Measurements from ENCODE around the gene FBXW8.

Gene FBXW8

GRCh38 chr12:117020536-117021220 lies 109.9 kb downstream of the FBXW8 start:
- DNase-seq (ENCODE audit: low spot score): no peak

DNA sequence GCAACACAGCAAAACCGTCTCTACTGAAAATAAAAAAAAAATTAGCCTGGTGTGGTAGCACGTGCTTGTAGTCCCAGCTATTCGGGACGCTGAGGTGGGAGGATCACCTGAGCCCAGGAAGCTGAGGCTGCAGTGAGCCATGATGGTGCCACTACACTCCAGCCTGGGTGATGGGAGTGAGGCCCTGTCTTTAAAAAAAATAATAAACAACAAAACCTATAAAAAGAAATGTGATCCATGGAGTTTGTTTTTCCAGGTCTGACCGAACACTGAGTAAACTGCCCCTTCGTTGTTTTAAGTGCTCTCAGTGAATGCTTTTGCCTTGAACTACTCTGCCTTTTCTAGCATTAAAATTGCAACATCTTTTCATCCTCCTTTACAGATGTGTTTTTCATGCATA lies 111.7 kb downstream of the FBXW8 start:
- no peak for DNase-seq (ENCODE audit: low spot score)

GRCh38 chr12:117023998-117024960 lies 113.5 kb downstream of the FBXW8 start:
- no peak for DNase-seq (ENCODE audit: low spot score)

DNA sequence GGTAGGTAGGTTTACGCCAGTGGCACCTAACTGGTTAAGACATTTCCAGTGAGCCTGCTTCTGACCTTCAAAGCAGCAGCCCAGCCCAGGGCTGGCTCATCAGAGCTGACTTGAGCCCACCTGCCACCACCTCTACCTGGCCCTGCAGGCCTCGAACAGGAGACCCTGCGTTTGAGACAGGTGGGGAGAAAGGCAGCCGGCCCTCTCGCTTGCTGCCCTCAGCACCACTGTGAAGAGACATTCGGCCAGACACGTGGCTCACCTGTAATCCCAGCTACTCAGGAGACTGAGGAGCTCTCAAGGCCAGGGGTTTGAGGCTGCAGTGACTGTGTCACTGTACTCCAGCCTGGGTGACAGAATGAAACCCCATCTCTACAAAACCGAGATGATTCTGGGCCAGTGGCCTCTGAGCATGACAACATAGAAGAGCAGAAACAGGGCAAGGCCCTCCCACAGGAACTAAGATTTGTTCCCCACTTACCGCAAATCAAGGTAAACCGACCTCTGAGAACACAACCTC lies 114.3 kb downstream of the FBXW8 start:
- DNase-seq (ENCODE audit: low spot score): no peak

DNA sequence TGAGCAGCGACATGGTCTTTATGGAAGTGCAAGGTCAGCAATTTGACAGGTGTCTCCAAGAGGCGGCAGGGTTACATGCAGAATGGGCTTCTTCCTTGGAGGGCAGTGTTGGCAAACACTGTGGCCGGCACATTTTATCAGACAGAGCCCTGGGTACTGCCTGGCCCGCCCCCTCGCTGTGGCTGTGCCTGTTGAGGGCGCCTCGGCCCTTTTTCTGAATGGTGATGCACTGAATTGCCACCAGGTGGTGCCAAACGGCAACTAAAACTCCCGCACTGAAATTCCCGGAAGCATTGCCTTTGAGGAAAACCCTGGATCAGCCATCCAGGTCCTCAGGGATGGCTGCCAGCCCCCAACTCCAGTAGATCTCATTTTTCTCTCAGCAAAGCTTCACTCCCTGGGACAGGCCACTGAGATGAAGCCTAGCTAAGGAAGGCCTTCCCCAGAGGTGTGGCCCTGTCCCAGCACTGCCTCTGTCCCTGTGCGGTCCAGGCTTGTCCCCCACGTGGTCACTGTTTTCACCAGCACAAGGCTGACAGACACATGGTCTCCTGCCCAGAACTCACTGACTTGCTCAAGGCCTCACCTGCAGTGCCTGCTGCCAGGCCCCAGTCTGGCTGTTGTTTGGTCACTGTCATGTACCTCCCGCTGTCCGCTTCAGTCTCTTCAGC lies 114.9 kb downstream of the FBXW8 start:
- peak; percentile 69 for DNase-seq (ENCODE audit: low spot score)

DNA sequence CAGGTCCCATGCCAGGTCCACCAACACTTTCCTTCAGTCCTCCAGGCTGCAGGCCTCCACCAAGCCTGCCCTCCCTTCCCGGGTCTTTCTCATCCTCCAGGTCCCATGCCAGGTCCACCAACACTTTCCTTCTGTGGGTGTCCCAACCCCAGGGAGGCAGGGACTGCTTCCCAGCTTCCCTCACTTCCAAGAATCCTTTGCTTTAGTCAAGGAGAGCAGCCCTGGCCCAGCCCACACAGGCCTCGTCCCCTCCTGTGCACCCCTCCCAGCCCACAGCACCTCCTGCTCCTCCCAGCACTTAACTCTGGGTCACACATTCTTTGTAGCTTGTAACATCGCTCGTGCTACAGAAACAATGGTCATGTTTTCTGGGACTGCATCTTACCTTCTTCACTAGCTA lies 115.6 kb downstream of the FBXW8 start:
- no peak for DNase-seq (ENCODE audit: low spot score)

- no peak for DNase-seq (ENCODE audit: low spot score)
Observed at GRCh38 chr12:117026921-117027250, 116.1 kb downstream of the FBXW8 start.

GRCh38 chr12:117027251-117028086 lies 116.7 kb downstream of the FBXW8 start:
- DNase-seq (ENCODE audit: low spot score): no peak

DNA sequence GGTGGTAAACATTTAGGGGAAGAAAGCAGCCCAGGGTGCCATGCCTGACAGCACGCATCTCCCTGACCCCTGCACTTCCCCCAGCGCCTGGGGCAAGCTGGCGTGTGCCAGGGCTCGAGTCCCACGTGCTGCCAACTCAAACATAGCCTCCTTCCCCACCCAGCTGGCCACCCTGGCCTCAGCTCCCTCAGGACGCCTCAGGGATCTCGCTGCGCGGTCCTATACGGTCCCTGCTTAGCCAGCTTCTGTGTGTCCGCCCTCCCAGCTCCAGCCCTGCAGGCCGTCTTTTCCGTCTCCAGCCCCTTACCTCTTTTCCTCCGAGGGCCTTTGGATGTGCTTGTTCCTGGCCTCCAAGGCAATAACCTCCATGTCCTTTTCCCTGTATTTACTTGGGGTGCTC lies 117.5 kb downstream of the FBXW8 start:
- no peak for DNase-seq (ENCODE audit: low spot score)

DNA sequence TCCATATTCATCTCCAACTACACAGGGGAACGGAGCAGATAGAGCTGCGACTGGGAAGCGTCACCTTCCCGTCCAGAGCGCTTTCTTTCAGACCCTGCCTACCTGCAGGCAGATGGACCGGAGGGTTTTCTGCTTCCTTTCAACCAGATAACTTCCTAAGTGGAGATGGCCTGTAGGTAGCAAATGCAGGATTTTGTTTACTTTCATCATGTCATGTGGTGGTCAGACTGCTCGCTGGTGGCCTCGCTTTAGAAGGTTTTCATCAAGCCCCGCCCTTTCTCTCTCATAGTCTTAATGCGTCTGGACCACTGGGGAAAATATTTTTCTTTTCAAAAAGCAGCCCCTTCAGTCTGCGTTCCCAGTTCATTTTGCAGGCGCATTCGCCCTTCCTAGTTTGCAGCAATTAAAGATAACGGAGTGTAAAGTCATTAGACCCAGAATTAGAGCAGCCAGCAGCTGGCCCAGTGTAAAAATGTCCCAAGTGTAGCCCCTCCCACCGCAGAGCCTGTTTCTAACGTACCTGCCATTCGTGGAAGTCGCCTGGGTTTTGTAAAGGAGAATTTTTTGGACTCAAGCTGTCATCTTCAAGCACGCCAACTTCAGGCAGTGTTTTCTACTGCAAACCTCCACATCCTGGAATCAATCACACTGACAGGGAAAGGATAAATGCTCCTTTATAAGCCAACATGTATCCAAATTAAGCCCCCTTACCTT lies 119.6 kb downstream of the FBXW8 start:
- no peak for DNase-seq (ENCODE audit: low spot score)

DNA sequence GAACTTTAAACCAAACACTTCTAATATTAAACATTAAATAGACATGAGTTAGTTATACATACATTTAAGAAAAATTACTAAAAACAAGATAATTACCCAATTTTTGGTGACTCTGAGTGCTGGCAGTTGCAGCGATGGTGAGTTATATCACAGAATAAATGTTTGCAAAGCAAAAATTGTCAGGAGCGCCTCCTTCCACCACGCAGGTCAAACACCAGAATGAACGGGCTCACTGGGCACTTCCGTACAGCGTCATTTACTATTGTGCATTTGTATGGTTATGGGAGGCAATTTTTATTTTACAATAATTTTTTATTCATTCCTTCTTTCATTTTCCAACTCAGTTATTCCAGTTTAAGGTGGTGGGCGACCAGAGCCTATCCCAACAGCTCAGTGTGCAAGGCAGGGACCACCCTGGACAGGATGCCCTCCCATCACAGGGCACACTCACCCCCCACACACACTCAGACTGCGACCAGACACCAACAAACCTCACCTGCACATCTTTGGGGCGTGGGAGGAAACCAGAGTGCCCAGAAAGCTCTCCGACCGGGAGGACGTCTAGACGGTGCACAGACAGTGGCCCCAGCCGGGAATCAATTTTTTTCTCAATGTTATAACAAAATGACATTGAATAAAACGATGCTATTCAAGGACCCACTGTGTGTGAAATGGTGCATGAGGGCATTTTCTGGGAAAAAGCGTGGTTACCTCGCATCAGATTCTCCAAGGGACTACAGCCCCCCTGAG lies 121.3 kb downstream of the FBXW8 start:
- DNase-seq (ENCODE audit: low spot score): no peak

- DNase-seq (ENCODE audit: low spot score): no peak
Observed at GRCh38 chr12:117032593-117033381, 122.0 kb downstream of the FBXW8 start.

DNA sequence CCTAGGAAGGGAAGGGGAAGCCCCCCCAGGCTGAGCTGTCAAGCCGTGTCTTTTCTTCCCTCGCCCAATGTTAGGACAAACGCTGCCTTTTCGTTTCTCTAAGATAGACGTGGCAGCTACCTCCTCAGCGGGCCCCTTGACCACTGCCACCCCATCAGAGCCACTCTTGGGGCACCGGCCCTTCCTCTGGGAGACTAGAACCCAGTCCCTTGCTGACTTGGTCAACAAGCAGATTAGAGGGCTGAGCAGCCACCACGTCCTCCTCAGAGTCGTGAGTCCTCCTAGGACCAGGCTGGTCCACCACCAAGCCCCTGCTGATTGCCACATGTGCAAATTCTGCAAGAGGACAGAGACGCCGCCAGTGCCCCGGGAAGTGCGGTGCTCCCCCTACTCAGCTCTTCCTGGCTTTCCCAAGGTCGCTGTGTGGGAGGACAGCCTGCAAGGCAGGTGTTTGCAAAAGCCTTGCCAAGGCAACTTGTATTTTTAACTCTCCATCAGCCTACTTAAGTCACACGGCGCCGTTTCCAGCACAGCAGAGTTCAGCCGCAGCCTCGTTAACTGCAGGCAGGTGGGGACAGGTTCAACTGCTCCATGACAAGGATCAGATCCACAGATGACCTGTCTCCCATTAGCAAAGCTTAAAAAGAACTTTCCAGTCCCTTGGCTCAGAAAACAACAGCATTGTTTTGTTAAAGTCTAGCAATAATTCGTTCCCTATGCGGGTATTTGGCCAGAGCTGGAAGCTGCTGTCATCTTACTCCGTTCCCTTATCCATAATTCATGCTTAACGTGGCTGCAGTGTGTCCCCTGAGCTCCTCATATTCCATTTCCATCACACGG lies 122.9 kb downstream of the FBXW8 start:
- no peak for DNase-seq (ENCODE audit: low spot score)

GRCh38 chr12:117034249-117034648 lies 123.5 kb downstream of the FBXW8 start:
- DNase-seq (ENCODE audit: low spot score): no peak

DNA sequence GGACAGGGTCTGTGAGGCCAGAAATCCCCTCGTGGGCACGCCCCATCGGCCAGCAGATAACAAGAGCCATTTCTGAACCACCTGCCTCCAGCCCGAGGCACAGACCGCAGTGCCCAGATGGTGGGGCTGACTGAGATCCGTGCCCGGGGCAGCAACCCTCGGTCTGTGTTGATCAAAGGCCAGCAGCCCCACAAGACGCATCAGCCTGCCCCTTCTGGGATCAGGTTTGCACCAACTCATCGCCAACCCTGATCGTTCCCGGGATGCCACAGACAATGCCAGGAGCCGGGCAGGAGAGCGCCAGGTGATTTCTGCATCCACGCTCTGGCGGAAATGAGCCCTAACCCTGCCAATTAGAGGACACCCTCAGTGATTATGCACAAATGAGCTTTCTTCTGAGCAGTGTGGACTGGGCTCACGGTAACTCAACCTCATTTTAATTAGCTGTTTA lies 124.0 kb downstream of the FBXW8 start:
- DNase-seq (ENCODE audit: low spot score): no peak

DNA sequence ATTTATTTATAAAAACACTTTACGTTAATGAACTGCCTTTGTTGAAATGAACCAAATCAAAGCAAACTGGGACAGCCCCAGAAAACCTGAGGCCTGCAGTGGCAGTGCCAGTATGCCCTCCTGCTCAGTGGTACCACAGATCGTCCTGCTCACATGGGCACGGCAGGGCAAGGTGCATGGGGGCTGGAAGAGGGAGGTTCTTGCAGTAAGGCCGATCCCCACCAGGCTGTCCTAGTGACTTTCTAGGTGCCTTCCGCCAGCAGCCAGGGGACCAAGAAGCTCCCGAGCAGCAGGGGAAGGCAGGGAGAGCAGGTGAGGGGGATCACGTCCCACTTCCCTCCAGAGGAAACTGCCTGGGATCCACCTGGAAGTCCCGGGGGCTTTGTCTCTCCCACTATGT lies 124.5 kb downstream of the FBXW8 start:
- no peak for DNase-seq (ENCODE audit: low spot score)

GRCh38 chr12:117036046-117036445 lies 125.3 kb downstream of the FBXW8 start:
- no peak for DNase-seq (ENCODE audit: low spot score)

DNA sequence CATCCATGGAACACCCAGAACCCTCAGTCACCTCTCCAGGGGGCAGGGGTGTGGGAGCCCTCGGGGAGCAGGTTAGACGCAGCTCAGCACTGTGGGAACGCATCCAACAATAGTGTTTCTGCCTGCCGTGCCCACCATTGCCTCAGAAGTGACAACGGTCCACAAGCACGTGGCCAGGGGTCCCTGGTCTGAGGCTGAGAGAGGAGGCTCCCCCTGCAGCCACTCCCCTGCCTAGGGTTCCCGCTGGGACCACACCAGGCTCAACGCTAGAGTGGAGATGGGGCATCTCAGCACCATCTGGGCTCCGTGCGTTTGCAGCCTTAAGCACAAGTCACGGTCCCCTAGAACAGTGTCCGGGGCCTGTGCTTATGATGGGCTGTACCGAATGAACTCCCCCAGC lies 125.8 kb downstream of the FBXW8 start:
- DNase-seq (ENCODE audit: low spot score): no peak

All from LoVo (cell line).